CD14-positive monocyte (primary cell): ENCODE results near the gene SLC22A4. TPM values are rescaled to one million over a fixed set of nuclear protein-coding genes. Genes with fewer than 3 reads are reported as not detected.

ENCODE experiments used
- DNase-seq, 3 donors: peaks; one replicate each; pipeline ENCODE4 v3.0.0-alpha.2; 2011 to 2022
- H2AFZ ChIP-seq: 2 replicates; pipeline ENCODE4 v1.6.0; 2012; ENCODE audit warnings: mild to moderate bottlenecking, low read depth, low read length, inconsistent platforms; ENCODE audit not compliant: insufficient read depth, poor library complexity, severe bottlenecking
- H3K27ac ChIP-seq, 2 donors: 1 replicate in 1 of 2; 2 replicates in 1 of 2; pipeline ENCODE4 v1.5.1; 2012 to 2013; ENCODE audit warnings: low read length in 2 of 2, control low read depth in 1 of 2, inconsistent platforms in 1 of 2, low read depth in 1 of 2, mild to moderate bottlenecking in 1 of 2
- H3K27me3 ChIP-seq, 2 donors: one replicate each; pipeline versions ENCODE4 v1.6.0 to v1.6.1; 2011 to 2013; ENCODE audit warnings: low read length in 2 of 2; ENCODE audit not compliant: control insufficient read depth in 2 of 2, insufficient read depth in 2 of 2
- H3K36me3 ChIP-seq, 2 donors: replicated peaks in 1 of 2; 1 replicate in 1 of 2; 2 replicates in 1 of 2; pipeline versions ENCODE4 v1.5.1 to v1.6.1; 2012 to 2013; ENCODE audit warnings: low read length in 2 of 2, control low read depth in 1 of 2, inconsistent platforms in 1 of 2, mild to moderate bottlenecking in 1 of 2; ENCODE audit not compliant: insufficient read depth in 2 of 2, control insufficient read depth in 1 of 2
- H3K4me1 ChIP-seq, 2 donors: 1 replicate in 1 of 2; 2 replicates in 1 of 2; pipeline versions ENCODE4 v1.5.1 to v1.6.1; 2012 to 2013; ENCODE audit warnings: low read length in 2 of 2, control low read depth in 1 of 2, inconsistent platforms in 1 of 2, mild to moderate bottlenecking in 1 of 2, moderate library complexity in 1 of 2; ENCODE audit not compliant: insufficient read depth in 2 of 2, control insufficient read depth in 1 of 2
- H3K4me2 ChIP-seq: replicated peaks from 2 replicates; pipeline ENCODE3; 2012; ENCODE audit warnings: low read length, moderate library complexity, mild to moderate bottlenecking; ENCODE audit not compliant: poor library complexity, severe bottlenecking; ENCODE audit errors: extremely low read depth
- H3K4me3 ChIP-seq, 3 experiments: fragments of 200-600 bp in 1 of 3; sonication (generic) in 1 of 3; replicated peaks in 1 of 3; 1 replicate in 2 of 3; 2 replicates in 1 of 3; pipeline ENCODE4 v1.5.1; 2011 to 2013; ENCODE audit warnings: low read length in 3 of 3, mild to moderate bottlenecking in 3 of 3, control low read depth in 2 of 3, low read depth in 2 of 3, inconsistent platforms in 1 of 3, moderate library complexity in 1 of 3
- H3K79me2 ChIP-seq: 2 replicates; pipeline ENCODE4 v1.6.0; 2012; ENCODE audit warnings: mild to moderate bottlenecking, control low read depth, inconsistent platforms, low read length, moderate library complexity; ENCODE audit not compliant: insufficient read depth
- H3K9ac ChIP-seq: 2 replicates; pipeline ENCODE4 v1.6.0; 2017; ENCODE audit warnings: low read length, mild to moderate bottlenecking; ENCODE audit not compliant: insufficient read depth, poor library complexity, severe bottlenecking
- H3K9me3 ChIP-seq, 2 donors: replicated peaks in 1 of 2; 1 replicate in 1 of 2; 2 replicates in 1 of 2; pipeline versions ENCODE4 v1.5.1 to v1.6.1; 2012 to 2013; ENCODE audit warnings: low read length in 2 of 2, control low read depth in 1 of 2; ENCODE audit not compliant: control insufficient read depth in 1 of 2, insufficient read depth in 1 of 2
- H4K20me1 ChIP-seq: 2 replicates; pipeline ENCODE4 v1.6.0; 2012; ENCODE audit warnings: mild to moderate bottlenecking, low read length, control low read depth, moderate library complexity; ENCODE audit not compliant: insufficient read depth
- H3K27ac Mint-ChIP-seq, 7 donors: one replicate each; pipeline ENCODE4 v1.8.0; 2020; ENCODE audit warnings: mild to moderate bottlenecking in 7 of 7, mixed read lengths in 7 of 7, moderate library complexity in 6 of 7, inconsistent platforms in 2 of 7
- H3K27me3 Mint-ChIP-seq, 3 donors: one replicate each; pipeline ENCODE4 v1.8.0; 2021 to 2022; ENCODE audit warnings: low read depth in 3 of 3, mild to moderate bottlenecking in 3 of 3, mixed read lengths in 3 of 3, moderate library complexity in 3 of 3, inconsistent platforms in 1 of 3
- H3K36me3 Mint-ChIP-seq, 2 donors: one replicate each; pipeline ENCODE4 v1.8.0; 2020; ENCODE audit warnings: mixed read lengths in 2 of 2, inconsistent platforms in 1 of 2, mild to moderate bottlenecking in 1 of 2
- H3K4me1 Mint-ChIP-seq: one replicate; pipeline ENCODE4 v1.8.0; 2020; ENCODE audit warnings: mild to moderate bottlenecking, mixed read lengths
- H3K4me3 Mint-ChIP-seq, 2 donors: one replicate each; pipeline ENCODE4 v1.8.0; 2020; ENCODE audit warnings: mild to moderate bottlenecking in 2 of 2, mixed read lengths in 2 of 2, moderate library complexity in 1 of 2
- H3K9me3 Mint-ChIP-seq, 7 donors: one replicate each; pipeline ENCODE4 v1.8.0; 2020 to 2022; ENCODE audit warnings: mixed read lengths in 7 of 7, mild to moderate bottlenecking in 6 of 7, moderate library complexity in 6 of 7, inconsistent platforms in 2 of 7
- WGBS: methylation state at CpG from one replicate; pipeline ENCODE4 v1.1.5; 2013; ENCODE audit warnings: missing lambda C conversion rate; ENCODE audit not compliant: insufficient coverage; 5-methylcytosine and 5-hydroxymethylcytosine counted together
- intact Hi-C, 2 donors: fragments of 100-400 bp; cut with micrococcal nuclease; formaldehyde crosslinking; loops; one replicate each; pipeline versions ENCODE4 v1.15.0 to v1.15.1; 2023
- polyA plus RNA-seq, 3 donors: library from polyadenylated mRNA; depleted of rRNA in 1 of 3; unstranded in 2 of 3; stranded (reverse) in 1 of 3; fragments of 300-500 nt in 2 of 3; fragments of >200 nt in 1 of 3; fragmentation: Illumina TruSeq in 2 of 3; gene quantifications; 1 replicate in 2 of 3; 2 replicates in 1 of 3; pipeline ENCODE4 v1.2.3, GENCODE V29; 2012 to 2021
- TF ChIP-seq, protein P1 (sequence below): fragments of 200-600 bp; IDR thresholded peaks from one replicate; pipeline ENCODE4 v1.8.0; 2022; ENCODE audit warnings: antibody characterized with exemption, mild to moderate bottlenecking

The SLC22A4 gene
- polyA plus RNA-seq, 3 donors = 7.2 to 13.0 (median 12.2) TPM

DNA sequence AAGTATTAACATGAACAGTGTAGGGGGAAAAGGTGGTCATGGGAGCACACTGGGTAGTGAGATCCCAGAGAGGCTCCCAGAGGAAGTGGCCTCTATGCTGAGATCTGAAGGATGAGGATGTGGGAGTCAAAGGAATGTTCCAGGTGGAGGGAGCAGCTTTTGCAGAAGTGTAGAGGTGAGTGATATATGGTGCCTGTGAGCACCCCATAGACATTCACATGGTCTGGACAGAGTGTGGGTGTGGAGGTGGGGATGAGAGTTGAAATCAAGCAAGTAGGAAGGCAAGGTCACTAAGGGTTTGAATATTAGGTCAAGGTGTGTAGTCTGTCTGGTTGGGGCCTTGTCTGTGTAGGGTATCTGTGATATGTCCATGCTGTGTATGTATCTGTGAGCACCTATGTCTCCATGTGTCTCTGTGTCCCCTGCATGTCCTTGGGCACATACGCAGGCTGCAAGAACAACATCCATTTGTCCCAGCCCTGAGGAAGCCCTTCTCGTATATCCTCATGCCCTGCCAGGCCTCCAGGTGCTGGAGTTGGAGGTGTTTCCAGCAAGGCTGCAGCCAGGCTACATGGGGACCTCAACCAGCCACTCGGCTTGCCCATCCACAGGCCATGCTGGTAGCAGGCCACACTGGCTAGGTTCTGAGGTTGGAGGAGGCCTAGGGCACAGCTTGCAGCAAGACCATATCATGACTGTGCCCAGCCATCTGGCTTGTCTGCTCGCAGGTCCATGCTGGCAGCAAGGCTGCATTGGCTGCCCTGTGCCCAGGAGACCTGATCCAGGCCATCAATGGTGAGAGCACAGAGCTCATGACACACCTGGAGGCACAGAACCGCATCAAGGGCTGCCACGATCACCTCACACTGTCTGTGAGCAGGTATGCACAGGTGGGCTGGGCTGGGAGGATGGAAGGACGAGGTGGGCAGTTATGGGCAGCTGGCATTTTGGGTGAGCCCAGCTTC, 32.0 kb upstream of the SLC22A4 start:
- Histone ChIP-seq H3K9me3 (no peaks in the 10 kb centered on the region), H3K27me3 (peaks cover 2 to 15% of the 10 kb centered on the region in 2 donors), H4K20me1 (no peaks in the 10 kb centered on the region), H3K4me3 (no peak overlapping the region), H3K36me3 (no peaks in the 10 kb centered on the region), H3K27ac (no peak overlapping the region), H3K9ac (no peak overlapping the region), H3K79me2 (no peaks in the 10 kb centered on the region), H3K4me1 (peaks cover 8 to 9% of the 10 kb centered on the region in 2 donors), H3K4me2 (no peak overlapping the region), H2AFZ (no peak overlapping the region)
- TF ChIP-seq, protein P1, sequence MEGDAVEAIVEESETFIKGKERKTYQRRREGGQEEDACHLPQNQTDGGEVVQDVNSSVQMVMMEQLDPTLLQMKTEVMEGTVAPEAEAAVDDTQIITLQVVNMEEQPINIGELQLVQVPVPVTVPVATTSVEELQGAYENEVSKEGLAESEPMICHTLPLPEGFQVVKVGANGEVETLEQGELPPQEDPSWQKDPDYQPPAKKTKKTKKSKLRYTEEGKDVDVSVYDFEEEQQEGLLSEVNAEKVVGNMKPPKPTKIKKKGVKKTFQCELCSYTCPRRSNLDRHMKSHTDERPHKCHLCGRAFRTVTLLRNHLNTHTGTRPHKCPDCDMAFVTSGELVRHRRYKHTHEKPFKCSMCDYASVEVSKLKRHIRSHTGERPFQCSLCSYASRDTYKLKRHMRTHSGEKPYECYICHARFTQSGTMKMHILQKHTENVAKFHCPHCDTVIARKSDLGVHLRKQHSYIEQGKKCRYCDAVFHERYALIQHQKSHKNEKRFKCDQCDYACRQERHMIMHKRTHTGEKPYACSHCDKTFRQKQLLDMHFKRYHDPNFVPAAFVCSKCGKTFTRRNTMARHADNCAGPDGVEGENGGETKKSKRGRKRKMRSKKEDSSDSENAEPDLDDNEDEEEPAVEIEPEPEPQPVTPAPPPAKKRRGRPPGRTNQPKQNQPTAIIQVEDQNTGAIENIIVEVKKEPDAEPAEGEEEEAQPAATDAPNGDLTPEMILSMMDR = no peak
- DNase-seq = no peak
- no peak overlapping the region for H3K4me3 Mint-ChIP-seq
- no peaks in the 10 kb centered on the region for H3K36me3 Mint-ChIP-seq
- WGBS = over 99% methylated on average over 7 of the region's 7 CpGs
- H3K27ac Mint-ChIP-seq = peak overlapping the region in 3 of 7 donors; percentile 2 to 54 (median 12)
- H3K27me3 Mint-ChIP-seq = peaks cover 15 to 30% (median 24%) of the 10 kb centered on the region in 3 donors
- peaks cover 13% of the 10 kb centered on the region for H3K4me1 Mint-ChIP-seq
- peaks cover 0 to 3% (median 0%) of the 10 kb centered on the region in 7 donors for H3K9me3 Mint-ChIP-seq
- intact Hi-C loops = no loop called here

GRCh38 chr5:132262882-132263547, 31.2 kb upstream of the SLC22A4 start:
- no peak overlapping the region for H2AFZ ChIP-seq
- H3K4me2 ChIP-seq = no peak overlapping the region
- TF ChIP-seq, protein P1 = no peak
- no peak for DNase-seq
- WGBS = no CpG with 5 or more reads among the region's 2 CpGs
- Mint-ChIP-seq H3K27ac (no peak overlapping the region), H3K9me3 (peaks cover 0 to 3% (median 0%) of the 10 kb centered on the region in 7 donors), H3K4me1 (peaks cover 11% of the 10 kb centered on the region), H3K27me3 (peaks cover 10 to 24% (median 17%) of the 10 kb centered on the region in 3 donors), H3K4me3 (no peak overlapping the region), H3K36me3 (no peaks in the 10 kb centered on the region)
- no peaks in the 10 kb centered on the region for H3K9me3 ChIP-seq
- no peak overlapping the region for H3K4me3 ChIP-seq
- no peak overlapping the region for H3K9ac ChIP-seq
- H3K27ac ChIP-seq = no peak overlapping the region
- no peaks in the 10 kb centered on the region for H3K36me3 ChIP-seq
- H3K27me3 ChIP-seq = peaks cover 0 to 8% of the 10 kb centered on the region in 2 donors
- intact Hi-C loops = no loop called here
- H3K4me1 ChIP-seq = peaks cover 3% of the 10 kb centered on the region in 2 donors
- no peaks in the 10 kb centered on the region for H3K79me2 ChIP-seq
- no peaks in the 10 kb centered on the region for H4K20me1 ChIP-seq
